Testis (tissue), 3 donors: ENCODE measurements around the gene ASXL1. TPM values are rescaled to one million over a fixed set of nuclear protein-coding genes. Genes with fewer than 3 reads are reported as not detected.
"Not testable (repeated sequence)": the region's sequence is repeated elsewhere in the genome, so short reads cannot be mapped to it uniquely, and the experiment has no call there.

Experiments
- DNase-seq: peaks from one replicate; pipeline ENCODE4 v3.0.0-alpha.2; 2019
- H3K27ac ChIP-seq, 2 donors: fragments of 200-600 bp; sonication (generic); one replicate each; pipeline ENCODE4 v1.5.1; 2019
- H3K27me3 ChIP-seq: fragments of 200-600 bp; sonication (generic); one replicate; pipeline ENCODE4 v1.5.1; 2019
- H3K36me3 ChIP-seq: fragments of 200-600 bp; sonication (generic); one replicate; pipeline ENCODE4 v1.5.1; 2017; ENCODE audit warnings: low read depth; ENCODE audit errors: missing control alignments
- H3K4me1 ChIP-seq: fragments of 200-600 bp; sonication (generic); one replicate; pipeline ENCODE4 v1.5.1; 2019
- H3K4me3 ChIP-seq, 2 donors: fragments of 200-600 bp; sonication (generic); one replicate each; pipeline ENCODE4 v1.5.1; 2017 to 2019
- H3K9me3 ChIP-seq: fragments of 200-600 bp; sonication (generic); one replicate; pipeline ENCODE4 v1.5.1; 2017
- CTCF ChIP-seq, 3 experiments: fragments of 450-650 bp in 2 of 3; fragments of 200-600 bp in 1 of 3; sonication (generic) in 1 of 3; IDR thresholded peaks; one replicate each; pipeline ENCODE4 v1.5.1; 2016 to 2019; ENCODE audit warnings: antibody characterized with exemption in 3 of 3, mild to moderate bottlenecking in 2 of 3, moderate library complexity in 1 of 3
- POLR2A ChIP-seq: fragments of 450-650 bp; IDR thresholded peaks from one replicate; pipeline ENCODE4 v1.6.1; 2017; ENCODE audit warnings: antibody characterized with exemption, mild to moderate bottlenecking, moderate library complexity
- WGBS, 2 donors: methylation state at CpG; one replicate each; pipeline ENCODE4 v1.1.5; 2018; 5-methylcytosine and 5-hydroxymethylcytosine counted together
- intact Hi-C: fragments of 100-400 bp; cut with DNase I; formaldehyde crosslinking; loops from one replicate; pipeline ENCODE4 v1.15.1; 2023; ENCODE audit warnings: low total_unique reads
- polyA plus RNA-seq: library from polyadenylated mRNA; stranded (reverse); fragments of 350-450 nt; fragmentation: Illumina TruSeq; extraction: RNeasy Lipid Tissue Mini Kit (QIAGEN cat#74804); gene quantifications from one replicate; pipeline ENCODE4 v1.2.3, GENCODE V29; 2014; ENCODE audit warnings: low read depth, low replicate concordance; ENCODE audit not compliant: insufficient read depth
- total RNA-seq, 2 donors: library from RNA; depleted of rRNA; stranded (reverse); fragments of >200 nt; gene quantifications; one replicate each; pipeline ENCODE4 v1.2.3, GENCODE V29; 2016

ASXL1 gene
- total and polyA plus RNA-seq, 3 donors from 2014 or later, result 101 to 161 (median 125) TPM

GRCh38 chr20:32396646-32397160 lies 38.6 kb downstream of the ASXL1 start:
- no peaks in the 10 kb centered on the region for H3K4me1 ChIP-seq
- 62 to 74% methylated on average over 3 of the region's 3 CpGs for WGBS, 2 donors

GRCh38 chr20:32397567-32398084 lies 39.5 kb downstream of the ASXL1 start:
- no peak for TF ChIP-seq POLR2A

More at GRCh38 chr20:32396646-32397160, 38.6 kb downstream of the ASXL1 start:
- H3K9me3 ChIP-seq, result no peaks in the 10 kb centered on the region
- no peaks in the 10 kb centered on the region for H3K36me3 ChIP-seq
- TF ChIP-seq CTCF (IDR thresholded peaks at IDR 0.05) (no peak), POLR2A (no peak)
- intact Hi-C loops, result no loop called here
- H3K4me3 ChIP-seq, result no peak overlapping the region
- no peak for DNase-seq
- H3K27ac ChIP-seq, result no peak overlapping the region
- no peaks in the 10 kb centered on the region for H3K27me3 ChIP-seq

GRCh38 chr20:32400476-32400875 lies 42.3 kb downstream of the ASXL1 start:
- H3K9me3 ChIP-seq, result no peaks in the 10 kb centered on the region
- H3K4me3 ChIP-seq, result no peak overlapping the region
- intact Hi-C loops, result no loop called here
- no peaks in the 10 kb centered on the region for H3K27me3 ChIP-seq
- no peak overlapping the region for H3K27ac ChIP-seq
- H3K36me3 ChIP-seq, result no peaks in the 10 kb centered on the region
- H3K4me1 ChIP-seq, result no peaks in the 10 kb centered on the region
- 100% methylated on average over 1 of the region's 1 CpG for WGBS, 2 donors
- DNase-seq, result no peak
- no peak for TF ChIP-seq POLR2A
- no peak for TF ChIP-seq CTCF (IDR thresholded peaks at IDR 0.05)

More at GRCh38 chr20:32397567-32398084, 39.5 kb downstream of the ASXL1 start:
- no peak for DNase-seq
- Histone ChIP-seq H3K9me3 (no peaks in the 10 kb centered on the region), H3K27me3 (no peaks in the 10 kb centered on the region), H3K36me3 (no peaks in the 10 kb centered on the region), H3K27ac (no peak overlapping the region), H3K4me3 (no peak overlapping the region), H3K4me1 (no peaks in the 10 kb centered on the region)
- WGBS, 2 donors, result 77 to 78% methylated on average over 11 of the region's 11 CpGs
- intact Hi-C loops, result no loop called here

GRCh38 chr20:32404017-32404416 lies 45.9 kb downstream of the ASXL1 start:
- no peak for DNase-seq
- H3K9me3 ChIP-seq, result no peaks in the 10 kb centered on the region

GRCh38 chr20:32406701-32407100 lies 48.6 kb downstream of the ASXL1 start:
- Histone ChIP-seq H3K27ac (no peak overlapping the region), H3K36me3 (no peaks in the 10 kb centered on the region), H3K27me3 (no peaks in the 10 kb centered on the region), H3K4me1 (no peaks in the 10 kb centered on the region), H3K9me3 (no peaks in the 10 kb centered on the region), H3K4me3 (no peak overlapping the region)
- TF ChIP-seq CTCF (IDR thresholded peaks at IDR 0.05), result no peak
- TF ChIP-seq POLR2A, result no peak
- 93 to 95% methylated on average over 4 of the region's 4 CpGs for WGBS, 2 donors
- DNase-seq, result no peak
- intact Hi-C loops, result no loop called here

More at GRCh38 chr20:32404017-32404416, 45.9 kb downstream of the ASXL1 start:
- no peak overlapping the region for H3K27ac ChIP-seq
- H3K4me3 ChIP-seq, result no peak overlapping the region
- H3K4me1 ChIP-seq, result no peaks in the 10 kb centered on the region
- no peaks in the 10 kb centered on the region for H3K27me3 ChIP-seq
- no peak for TF ChIP-seq CTCF (IDR thresholded peaks at IDR 0.05)
- TF ChIP-seq POLR2A, result no peak
- WGBS, 2 donors, result 59 to 85% methylated on average over 2 of the region's 2 CpGs
- intact Hi-C loops, result no loop called here
- H3K36me3 ChIP-seq, result no peaks in the 10 kb centered on the region

GRCh38 chr20:32407131-32407750 lies 49.1 kb downstream of the ASXL1 start:
- H3K4me3 ChIP-seq, H3K9me3 ChIP-seq, H3K4me1 ChIP-seq, DNase-seq, intact Hi-C loops, H3K27me3 ChIP-seq, H3K27ac ChIP-seq, H3K36me3 ChIP-seq: not testable (repeated sequence)
- WGBS, 2 donors, result 92 to 93% methylated on average over 9 of the region's 9 CpGs
